H1 (cell line): ENCODE results near the gene KLHL35. TPM values are rescaled to one million over a fixed set of nuclear protein-coding genes. Genes with fewer than 3 reads are reported as not detected.

Experiments used
- EGR1 ChIP-seq: IDR thresholded peaks from 2 replicates; pipeline ENCODE4 v1.6.1; 2011; ENCODE audit warnings: low read depth, low read length, borderline replicate concordance
- PHF8 ChIP-seq: fragments of 200-600 bp; sonication (generic); conservative IDR thresholded peaks from 2 replicates; pipeline ENCODE4 v1.7.1; 2012; ENCODE audit warnings: low read depth, mild to moderate bottlenecking, inconsistent platforms, low read length, moderate library complexity
- TBP ChIP-seq: IDR thresholded peaks from 2 replicates; pipeline ENCODE4 v1.6.1; 2011; ENCODE audit warnings: low read depth, low read length, improper control_type of control experiment
- TCF12 ChIP-seq: IDR thresholded peaks from 2 replicates; pipeline ENCODE4 v1.6.1; 2011; ENCODE audit warnings: low read depth, mild to moderate bottlenecking, low read length
- polyA plus RNA-seq, 7 experiments: library from polyadenylated mRNA; depleted of rRNA in 3 of 7; stranded (reverse) in 5 of 7; unstranded in 2 of 7; fragments of >200 nt in 5 of 7; fragments of 200-250 nt in 2 of 7; gene quantifications; 1 replicate in 5 of 7; 2 replicates in 1 of 7; 4 replicates in 1 of 7; pipeline versions ENCODE4 v1.2.1 to v1.2.3, GENCODE V29; 2011 to 2013; ENCODE audit warnings: missing spikeins in 2 of 7, mixed read lengths in 2 of 7
- total RNA-seq: library from RNA; stranded (reverse); fragmentation: NEBNext Ultra II Directional; extraction: Animal tissue kit (Norgen Biotek cat#: 25700); gene quantifications from 2 replicates; pipeline ENCODE4 v1.2.1, GENCODE V29; 2021

Gene KLHL35
- total and polyA plus RNA-seq, 2 of the 8 experiments (the other 6 are each of a cell fraction or from before 2014, with no cell fraction given), result 0.35 to 0.41 TPM

DNA sequence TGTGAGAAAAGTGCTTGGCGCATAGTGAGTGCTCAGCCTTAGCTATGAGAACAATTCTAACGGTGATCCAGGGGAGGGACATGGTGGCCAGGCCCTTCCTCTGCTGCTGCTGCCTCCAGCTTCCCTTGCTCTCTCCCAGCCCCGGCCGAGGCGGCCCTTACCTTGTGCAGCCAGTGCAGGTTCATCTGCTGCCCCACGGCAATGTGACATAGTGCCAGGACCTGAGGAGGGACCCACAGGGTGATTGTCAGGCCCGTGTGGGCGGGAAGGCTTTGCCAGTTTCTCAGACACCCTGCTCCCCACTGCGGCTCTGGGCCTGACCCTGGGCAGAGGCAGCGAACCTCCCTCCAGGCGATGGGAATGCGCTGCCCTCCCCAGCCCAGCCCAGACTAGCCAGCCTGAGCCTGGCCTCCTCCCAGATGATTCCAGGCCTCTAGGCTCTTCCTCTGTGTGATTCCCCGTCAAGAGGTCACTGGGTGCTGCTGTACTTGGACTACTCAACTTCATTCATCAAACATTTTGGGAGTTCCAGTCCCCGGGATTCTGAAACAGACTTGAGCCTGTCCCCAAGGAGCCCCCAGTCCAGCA is 23.7 kb upstream of the KLHL35 start (continued):
- TF ChIP-seq TCF12 (no peak), EGR1 (no peak), PHF8 (no peak), TBP (no peak)
- TF ChIP-seq, all 59 proteins: peak for 0
